Ascending aorta (tissue), 2 donors: ENCODE measurements around the gene AKT2. TPM values are rescaled to one million over a fixed set of nuclear protein-coding genes. Genes with fewer than 3 reads are reported as not detected.

ENCODE experiments used
- DNase-seq, 2 donors: peaks; one replicate each; pipeline ENCODE4 v3.0.0-alpha.2; 2019; ENCODE audit warnings: low spot score in 2 of 2
- H3K27ac ChIP-seq, 2 donors: fragments of 200-600 bp; sonication (generic); one replicate each; pipeline ENCODE4 v1.5.1; 2016 to 2017; ENCODE audit warnings: mild to moderate bottlenecking in 1 of 2
- H3K27me3 ChIP-seq: fragments of 200-600 bp; sonication (generic); one replicate; pipeline ENCODE4 v1.5.1; 2017
- H3K36me3 ChIP-seq, 2 donors: fragments of 200-600 bp; sonication (generic); one replicate each; pipeline ENCODE4 v1.5.1; 2016
- H3K4me1 ChIP-seq, 2 donors: fragments of 200-600 bp; sonication (generic); one replicate each; pipeline ENCODE4 v1.5.1; 2016 to 2017; ENCODE audit warnings: mild to moderate bottlenecking in 1 of 2
- H3K4me3 ChIP-seq, 2 donors: fragments of 200-600 bp; sonication (generic); one replicate each; pipeline ENCODE4 v1.5.1; 2016 to 2017; ENCODE audit warnings: mild to moderate bottlenecking in 1 of 2
- H3K9me3 ChIP-seq, 2 donors: fragments of 200-600 bp; sonication (generic); one replicate each; pipeline ENCODE4 v1.5.1; 2016
- intact Hi-C: fragments of 100-400 bp; cut with DNase I; formaldehyde crosslinking; loops from one replicate; pipeline ENCODE4 v1.15.1; 2023
- total RNA-seq: library from RNA; depleted of rRNA; stranded (reverse); fragments of >200 nt; gene quantifications from one replicate; pipeline ENCODE4 v1.1.0, GENCODE V29; 2016
- TF ChIP-seq, protein P1 (sequence below), 3 experiments: fragments of 200-600 bp in 2 of 3; fragments of 450-650 bp in 1 of 3; sonication (generic) in 2 of 3; IDR thresholded peaks; one replicate each; pipeline ENCODE4 v1.5.1; 2016 to 2019; ENCODE audit warnings: antibody characterized with exemption in 3 of 3, mild to moderate bottlenecking in 1 of 3, moderate library complexity in 1 of 3

Gene AKT2
- total RNA-seq, 1 donor from 2014 or later = 137 TPM

DNA sequence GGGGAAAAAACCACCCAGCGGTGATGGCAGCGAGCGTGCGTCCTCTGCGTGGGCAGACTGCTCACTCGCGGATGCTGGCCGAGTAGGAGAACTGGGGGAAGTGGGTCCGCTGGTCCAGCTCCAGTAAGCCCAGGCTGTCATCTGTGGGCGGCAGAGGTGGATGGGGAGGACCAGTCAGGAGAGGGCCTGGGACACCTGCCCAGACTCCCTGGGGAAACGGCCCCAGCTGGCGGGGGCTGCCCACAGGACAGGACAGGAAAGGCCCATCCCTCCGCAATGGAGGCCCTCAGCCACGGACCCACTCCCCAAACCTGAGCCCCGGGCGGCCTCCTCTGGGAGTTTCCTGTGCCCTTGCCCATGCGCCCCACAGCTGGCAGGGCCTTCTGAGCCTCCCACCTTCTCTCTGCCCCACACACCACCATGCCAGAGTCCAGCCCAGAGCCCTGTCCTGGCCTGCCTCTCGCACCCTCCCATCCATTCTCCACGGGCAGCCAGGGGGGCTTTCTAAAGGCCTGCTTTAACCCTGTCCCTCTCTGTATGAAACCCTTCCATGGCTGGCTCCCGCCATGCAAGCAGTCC, 51.2 kb downstream of the AKT2 start:
- Histone ChIP-seq H3K36me3 (peaks cover 58 to 60% of the 10 kb centered on the region in 2 donors), H3K27me3 (no peaks in the 10 kb centered on the region), H3K9me3 (no peaks in the 10 kb centered on the region), H3K4me3 (no peak overlapping the region), H3K4me1 (peaks cover 3 to 10% of the 10 kb centered on the region in 2 donors), H3K27ac (no peak overlapping the region)
- TF ChIP-seq, protein P1, sequence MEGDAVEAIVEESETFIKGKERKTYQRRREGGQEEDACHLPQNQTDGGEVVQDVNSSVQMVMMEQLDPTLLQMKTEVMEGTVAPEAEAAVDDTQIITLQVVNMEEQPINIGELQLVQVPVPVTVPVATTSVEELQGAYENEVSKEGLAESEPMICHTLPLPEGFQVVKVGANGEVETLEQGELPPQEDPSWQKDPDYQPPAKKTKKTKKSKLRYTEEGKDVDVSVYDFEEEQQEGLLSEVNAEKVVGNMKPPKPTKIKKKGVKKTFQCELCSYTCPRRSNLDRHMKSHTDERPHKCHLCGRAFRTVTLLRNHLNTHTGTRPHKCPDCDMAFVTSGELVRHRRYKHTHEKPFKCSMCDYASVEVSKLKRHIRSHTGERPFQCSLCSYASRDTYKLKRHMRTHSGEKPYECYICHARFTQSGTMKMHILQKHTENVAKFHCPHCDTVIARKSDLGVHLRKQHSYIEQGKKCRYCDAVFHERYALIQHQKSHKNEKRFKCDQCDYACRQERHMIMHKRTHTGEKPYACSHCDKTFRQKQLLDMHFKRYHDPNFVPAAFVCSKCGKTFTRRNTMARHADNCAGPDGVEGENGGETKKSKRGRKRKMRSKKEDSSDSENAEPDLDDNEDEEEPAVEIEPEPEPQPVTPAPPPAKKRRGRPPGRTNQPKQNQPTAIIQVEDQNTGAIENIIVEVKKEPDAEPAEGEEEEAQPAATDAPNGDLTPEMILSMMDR (IDR thresholded peaks at IDR 0.05) = no peak
- intact Hi-C loops = no loop called here
- no peak for DNase-seq

DNA sequence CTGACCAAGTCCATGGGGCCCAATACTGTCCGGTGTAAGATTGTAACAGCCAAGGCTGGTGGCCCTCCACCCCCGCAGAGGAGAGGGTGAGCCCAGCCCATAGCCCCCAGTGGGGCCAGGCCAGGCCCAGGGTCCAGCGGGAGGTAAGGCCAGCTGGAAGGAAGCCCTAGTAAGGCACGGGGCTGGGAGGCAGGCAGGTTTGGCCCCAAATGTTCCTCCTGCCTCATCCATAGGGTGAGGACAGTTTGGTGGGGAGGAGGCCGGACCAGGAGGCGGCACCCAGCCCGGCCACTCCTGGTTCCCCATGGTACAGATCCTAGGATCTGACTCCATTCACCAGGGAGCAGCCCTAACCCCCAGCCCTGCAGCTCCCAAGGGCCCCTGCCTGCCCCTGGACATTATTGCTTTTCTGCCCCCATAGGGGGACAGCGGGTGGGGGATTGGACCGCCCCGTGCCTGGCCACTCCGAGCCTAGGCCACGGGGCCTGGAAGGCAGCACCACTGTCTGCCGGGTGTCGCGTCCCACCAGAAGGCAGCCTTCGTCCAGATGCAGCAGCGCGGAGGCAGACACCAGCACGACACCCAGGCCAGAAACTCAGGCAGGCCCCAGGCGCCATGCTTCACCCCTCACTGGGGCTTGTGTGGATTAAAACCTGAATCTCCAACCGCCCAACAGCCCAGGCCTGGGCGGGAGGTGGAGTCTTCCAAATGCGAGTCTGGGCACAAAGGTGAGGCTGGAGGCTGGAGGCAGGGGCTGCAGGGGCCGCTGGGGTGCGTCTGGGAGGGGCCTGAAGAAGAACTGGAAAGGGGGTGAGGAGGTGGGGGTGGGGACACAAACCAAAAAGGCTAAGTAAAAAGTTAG, 52.0 kb downstream of the AKT2 start:
- H3K36me3 ChIP-seq = peaks cover 51 to 52% of the 10 kb centered on the region in 2 donors
- no peak overlapping the region for H3K4me3 ChIP-seq
- DNase-seq = no peak
- H3K9me3 ChIP-seq = no peaks in the 10 kb centered on the region
- intact Hi-C loops = no loop called here
- TF ChIP-seq, protein P1 (IDR thresholded peaks at IDR 0.05) = no peak
- H3K4me1 ChIP-seq = peaks cover 3 to 10% of the 10 kb centered on the region in 2 donors
- H3K27ac ChIP-seq = no peak overlapping the region
- H3K27me3 ChIP-seq = no peaks in the 10 kb centered on the region

DNA sequence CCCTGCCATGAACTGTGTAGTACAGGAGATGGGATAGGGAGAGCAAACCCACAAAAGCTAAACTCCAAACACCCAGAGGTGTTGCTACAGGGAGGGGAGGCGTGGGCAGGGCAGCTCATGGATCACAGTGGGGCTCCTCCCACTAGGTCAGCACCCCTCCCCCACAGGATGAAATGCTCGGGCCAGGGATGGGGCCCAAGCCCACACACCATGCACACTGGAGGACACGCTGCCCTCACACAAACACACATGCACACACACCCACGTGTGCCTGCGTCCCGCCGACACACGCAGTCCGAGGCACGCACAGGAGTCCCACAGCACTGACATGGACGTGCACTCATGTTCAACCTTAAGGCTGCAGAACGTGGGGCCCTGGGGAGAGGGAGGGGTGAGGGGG, 52.7 kb downstream of the AKT2 start:
- H3K4me3 ChIP-seq = no peak overlapping the region
- no peaks in the 10 kb centered on the region for H3K27me3 ChIP-seq
- H3K36me3 ChIP-seq = peaks cover 44 to 45% of the 10 kb centered on the region in 2 donors
- peak overlapping the region in 1 of 2 donors; percentile 3 for H3K27ac ChIP-seq
- H3K4me1 ChIP-seq = peaks cover 3 to 10% of the 10 kb centered on the region in 2 donors
- TF ChIP-seq, protein P1 (IDR thresholded peaks at IDR 0.05) = no peak
- H3K9me3 ChIP-seq = no peaks in the 10 kb centered on the region
- no peak for DNase-seq
- intact Hi-C loops = no loop called here

DNA sequence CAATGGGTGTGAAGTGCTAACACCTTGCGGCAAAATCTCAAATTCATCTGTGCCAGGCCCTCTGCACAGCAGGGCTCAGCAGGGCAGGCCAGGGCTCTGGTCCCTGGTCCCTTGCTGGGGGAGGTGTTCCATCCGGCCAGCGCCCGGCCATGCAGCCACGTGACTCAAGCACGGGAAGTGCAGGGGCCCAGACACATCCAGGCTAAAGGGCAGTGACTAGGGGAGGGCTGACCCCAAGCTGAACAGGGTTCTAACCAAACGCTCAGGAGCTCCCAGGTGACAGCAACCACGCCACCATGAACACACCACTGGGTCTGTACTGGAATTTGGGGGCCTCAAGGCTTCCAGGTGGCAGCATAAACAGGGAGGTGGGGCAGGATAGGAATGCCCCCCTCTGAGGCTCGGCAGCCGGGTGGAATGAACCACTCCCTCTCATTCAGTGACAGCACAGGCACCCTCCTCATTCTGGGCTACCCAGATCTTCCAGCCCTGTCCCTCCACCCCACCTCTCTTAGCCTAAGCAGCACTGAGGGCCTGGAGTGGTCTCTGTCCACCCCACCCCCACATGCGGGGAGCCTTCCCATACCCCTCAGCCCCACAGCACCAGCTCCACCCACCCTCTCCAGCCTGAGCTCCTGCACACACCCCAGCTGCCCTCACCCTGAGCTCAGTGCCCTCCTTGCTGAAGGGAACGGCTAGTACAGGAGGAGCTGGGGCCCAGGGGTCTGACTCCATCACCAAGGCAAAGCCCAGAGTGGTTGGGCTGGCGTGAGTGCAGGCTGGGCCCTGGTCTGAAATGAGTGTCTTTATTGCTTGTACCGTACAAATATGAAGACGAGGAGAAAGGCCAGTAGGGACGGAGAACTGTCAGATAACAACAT, 53.4 kb downstream of the AKT2 start:
- no peak for DNase-seq
- Histone ChIP-seq H3K4me3 (no peak overlapping the region), H3K27ac (peak overlapping the region; percentile 3 to 20), H3K4me1 (peaks cover 3 to 10% of the 10 kb centered on the region in 2 donors), H3K36me3 (peaks cover 37 to 39% of the 10 kb centered on the region in 2 donors), H3K9me3 (no peaks in the 10 kb centered on the region), H3K27me3 (no peaks in the 10 kb centered on the region)
- intact Hi-C loops = no loop called here
- TF ChIP-seq, protein P1 (IDR thresholded peaks at IDR 0.05) = no peak

DNA sequence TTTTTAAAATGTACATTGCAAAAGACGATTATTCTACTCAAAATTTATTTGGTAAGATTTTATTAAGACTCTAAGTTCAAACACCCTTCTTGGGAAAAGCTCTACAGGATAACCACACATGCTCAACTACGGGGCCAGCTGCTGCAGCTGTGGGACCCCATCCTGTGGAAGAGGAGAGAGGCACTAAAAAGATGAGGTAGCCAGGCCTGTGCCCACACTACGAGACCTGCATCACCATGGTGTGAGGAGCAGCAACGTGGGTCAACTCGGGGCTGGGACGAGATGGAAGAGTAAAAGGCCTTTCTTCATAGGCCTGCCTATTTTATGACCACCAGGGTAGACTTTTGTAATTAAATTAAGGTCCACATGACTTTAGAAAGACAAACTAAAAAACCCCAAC, 54.1 kb downstream of the AKT2 start:
- DNase-seq = no peak
- TF ChIP-seq, protein P1 (IDR thresholded peaks at IDR 0.05) = no peak
- Histone ChIP-seq H3K4me1 (peaks cover 7 to 17% of the 10 kb centered on the region in 2 donors), H3K36me3 (peaks cover 29 to 31% of the 10 kb centered on the region in 2 donors), H3K9me3 (no peaks in the 10 kb centered on the region), H3K27me3 (no peaks in the 10 kb centered on the region), H3K4me3 (no peak overlapping the region), H3K27ac (no peak overlapping the region)
- intact Hi-C loops = no loop called here
